ENCODE data around the gene INTS11. TPM values are rescaled to one million over a fixed set of nuclear protein-coding genes. Genes with fewer than 3 reads are reported as not detected.

The INTS11 gene
- total and polyA plus RNA-seq, 2 of the 8 experiments (the other 6 are each of a cell fraction or from before 2014, with no cell fraction given) = 113 to 243 TPM

DNA sequence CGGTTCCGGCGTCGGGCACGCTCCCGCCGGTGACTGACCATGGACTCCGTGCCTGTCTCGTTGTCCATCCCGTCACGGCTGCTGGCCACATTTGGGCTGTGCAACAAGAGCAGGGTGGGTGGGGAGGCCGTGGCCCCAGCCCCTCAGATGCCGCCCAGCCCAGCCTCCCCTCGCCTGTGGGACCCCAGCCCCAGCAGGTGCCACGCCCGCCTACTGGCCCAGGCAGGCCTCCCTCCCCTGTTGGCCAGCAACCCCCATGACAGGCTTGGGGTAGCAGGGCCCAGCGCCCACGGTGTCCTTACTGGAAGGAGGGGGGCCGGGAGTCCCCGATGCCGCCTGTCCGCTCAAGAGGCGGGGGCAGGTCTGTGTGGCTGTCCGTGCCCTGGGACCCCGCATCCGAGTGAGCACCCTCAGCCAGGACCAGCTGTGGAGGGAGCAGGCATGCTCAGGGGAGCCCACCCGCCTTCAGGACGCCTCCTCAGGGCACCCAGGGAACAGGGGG lies 17.7 kb upstream of the INTS11 start:
- Histone ChIP-seq H4K5ac (ENCODE audit: insufficient read length, low read depth, low read length) (no peak overlapping the region), H3K4me2 (ENCODE audit: insufficient read depth in 1 of 2, low read depth in 2 of 2, low read length in 2 of 2) (no peak overlapping the region), H4K20me1 (replicated peaks in 1 of 2; ENCODE audit: control insufficient read depth in 1 of 2, insufficient read depth in 2 of 2, low read length in 2 of 2) (peaks cover 22 to 47% of the 10 kb centered on the region in 2 experiments), H3K36me3 (ENCODE audit: control insufficient read depth in 2 of 4, insufficient read depth in 4 of 4, low read length in 3 of 4) (peaks cover 2 to 35% (median 15%) of the 10 kb centered on the region in 4 experiments; a peak in 7 of 8 replicates), H2BK15ac (ENCODE audit: low read length) (no peak overlapping the region), H3K4ac (replicated peaks; ENCODE audit: insufficient read length, low read depth, low read length) (no peak overlapping the region), H4K8ac (ENCODE audit: extremely low read depth, insufficient read depth, low read length) (no peak overlapping the region), H3K9me3 (ENCODE audit: insufficient read depth in 2 of 2, low read depth in 1 of 2, low read length in 1 of 2) (peaks cover 0 to 5% of the 10 kb centered on the region in 2 experiments; a peak in 1 of 4 replicates), H3K79me1 (ENCODE audit: low read depth, low read length) (peaks cover 24% of the 10 kb centered on the region), H3K27ac (ENCODE audit: low read depth, low read length) (no peak overlapping the region), H2BK12ac (ENCODE audit: low read depth, low read length) (no peak overlapping the region), H3K79me2 (ENCODE audit: control insufficient read depth in 1 of 2, insufficient read depth in 2 of 2, low read length in 2 of 2) (peaks cover 0 to 17% of the 10 kb centered on the region in 2 experiments; a peak in 2 of 4 replicates), H3K14ac (ENCODE audit: insufficient read length) (no peak overlapping the region), H3K9ac (replicated peaks in 1 of 4; ENCODE audit: extremely low read depth in 1 of 4, low read depth in 3 of 4, low read length in 3 of 4) (no peak overlapping the region), H2BK5ac (ENCODE audit: low read depth, low read length) (no peak overlapping the region), H2BK20ac (ENCODE audit: low read length) (no peak overlapping the region), H3K18ac (ENCODE audit: extremely low read depth, low read length) (no peak overlapping the region), H3K56ac (replicated peaks; ENCODE audit: insufficient read length, low read depth, low read length) (no peak overlapping the region), H3K4me3 (ENCODE audit: extremely low read depth in 1 of 4, insufficient read depth in 2 of 4, low read depth in 3 of 4, low read length in 4 of 4) (no peak overlapping the region), H2AK5ac (ENCODE audit: low read depth, low read length) (no peak overlapping the region), H2AFZ (ENCODE audit: low read length) (no peak overlapping the region), H3K23me2 (ENCODE audit: low read depth, low read length) (peaks cover 1% of the 10 kb centered on the region; the same call in 1 of the 2 replicates), H4K91ac (replicated peaks; ENCODE audit: insufficient read length, low read length) (no peak overlapping the region), H3K27me3 (replicated peaks in 1 of 4; ENCODE audit: control insufficient read depth in 3 of 4, extremely low read depth in 1 of 4, insufficient read depth in 3 of 4, low read length in 3 of 4) (no peaks in the 10 kb centered on the region; a peak in 1 of 7 replicates), H3K4me1 (replicated peaks in 1 of 4; ENCODE audit: control insufficient read depth in 3 of 4, insufficient read depth in 4 of 4, low read length in 3 of 4) (peaks cover 0 to 2% (median under 1%) of the 10 kb centered on the region in 4 experiments; a peak in 3 of 7 replicates), H3K23ac (ENCODE audit: insufficient read length) (no peak overlapping the region), H2BK120ac (replicated peaks; ENCODE audit: low read depth, low read length) (no peak overlapping the region)
- 97% methylated on average over 22 of the region's 28 CpGs; no CpG with 5 or more reads in 1 of the 2 experiments for WGBS, 2 experiments (ENCODE audit: extremely low coverage in 1 of 2, insufficient coverage in 1 of 2, insufficient read length in 1 of 2, insufficient replicate concordance in 2 of 2, low coverage in 1 of 2, low lambda C conversion rate in 2 of 2, missing lambda C conversion rate in 1 of 2)
- FAIRE-seq (no peak), DNase-seq (ENCODE audit: low read depth in 1 of 2, low spot score in 2 of 2) (no peak)
- POLR2A ChIA-PET (ENCODE audit: partially characterized antibody) = interaction anchor here (0.8 to 1.3 kb wide), 6 partner anchors 12 to 57 kb away, joined by 3 to 5 read pairs (median 4); partner anchors contain the start of genes AURKAIP1 and CCNL2
- TF ChIP-seq MAFK (IDR thresholded peaks at IDR 0.05; ENCODE audit: low read depth, low read length) = no peak
- no peak for TF ChIP-seq BCL11A (IDR thresholded peaks at IDR 0.05; ENCODE audit: low read depth in 2 of 2, low read length in 2 of 2)
- no peak for TF ChIP-seq KDM4A (IDR thresholded peaks at IDR 0.05; ENCODE audit: low read depth, low read length, severe bottlenecking)
- TF ChIP-seq TAF1 (IDR thresholded peaks at IDR 0.05; ENCODE audit: low read depth, low read length) = no peak
- CTCF ChIA-PET (ENCODE audit: partially characterized antibody) = interaction anchor here (0.8 to 1.5 kb wide), 6 partner anchors 10 to 51 kb away, joined by 3 to 5 read pairs (median 4); partner anchors contain the start of gene AURKAIP1

Data from H1 (cell line).